ENCODE measurements around the gene KRTAP17-1.
"Not testable (repeated sequence)": the region's sequence is repeated elsewhere in the genome, so short reads cannot be mapped to it uniquely, and the experiment has no call there.

- not testable (repeated sequence) for TF ChIP-seq EZH2 (IDR thresholded peaks at IDR 0.05; ENCODE audit: borderline replicate concordance, insufficient read depth, low read length, poor library complexity, severe bottlenecking); MXI1 (conservative IDR thresholded peaks at IDR 0.05; ENCODE audit: poor library complexity, severe bottlenecking); REST (IDR thresholded peaks at IDR 0.05; ENCODE audit: borderline replicate concordance); CTCF (IDR thresholded peaks at IDR 0.05; ENCODE audit: poor library complexity, severe bottlenecking); POLR2AphosphoS5 (IDR thresholded peaks at IDR 0.05)
Measured at GRCh38 chr17:41346421-41346820, 30.9 kb upstream of the KRTAP17-1 start.
